ENCODE results near the gene KRT78.

KRT78 gene

DNA sequence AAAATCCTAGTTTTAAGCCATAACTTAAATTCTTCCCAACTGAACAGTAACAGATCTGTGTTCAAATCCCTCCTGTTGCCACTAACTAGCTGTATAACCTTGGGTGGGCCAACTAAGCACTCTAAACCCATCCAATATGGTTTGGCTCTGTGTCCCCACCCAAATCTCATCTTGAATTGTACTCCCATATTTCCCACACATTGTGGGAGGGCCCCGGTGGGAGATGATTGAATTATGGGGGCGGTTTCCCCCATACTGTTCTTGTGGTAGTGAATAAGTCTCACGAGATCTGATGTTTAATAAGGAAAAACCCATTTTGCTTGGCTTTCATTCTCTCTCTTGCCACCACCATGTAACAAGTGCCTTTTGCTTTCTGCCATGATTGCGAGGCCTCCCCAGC lies 33.6 kb downstream of the KRT78 start:
- TF ChIP-seq, protein P1, sequence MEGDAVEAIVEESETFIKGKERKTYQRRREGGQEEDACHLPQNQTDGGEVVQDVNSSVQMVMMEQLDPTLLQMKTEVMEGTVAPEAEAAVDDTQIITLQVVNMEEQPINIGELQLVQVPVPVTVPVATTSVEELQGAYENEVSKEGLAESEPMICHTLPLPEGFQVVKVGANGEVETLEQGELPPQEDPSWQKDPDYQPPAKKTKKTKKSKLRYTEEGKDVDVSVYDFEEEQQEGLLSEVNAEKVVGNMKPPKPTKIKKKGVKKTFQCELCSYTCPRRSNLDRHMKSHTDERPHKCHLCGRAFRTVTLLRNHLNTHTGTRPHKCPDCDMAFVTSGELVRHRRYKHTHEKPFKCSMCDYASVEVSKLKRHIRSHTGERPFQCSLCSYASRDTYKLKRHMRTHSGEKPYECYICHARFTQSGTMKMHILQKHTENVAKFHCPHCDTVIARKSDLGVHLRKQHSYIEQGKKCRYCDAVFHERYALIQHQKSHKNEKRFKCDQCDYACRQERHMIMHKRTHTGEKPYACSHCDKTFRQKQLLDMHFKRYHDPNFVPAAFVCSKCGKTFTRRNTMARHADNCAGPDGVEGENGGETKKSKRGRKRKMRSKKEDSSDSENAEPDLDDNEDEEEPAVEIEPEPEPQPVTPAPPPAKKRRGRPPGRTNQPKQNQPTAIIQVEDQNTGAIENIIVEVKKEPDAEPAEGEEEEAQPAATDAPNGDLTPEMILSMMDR (IDR thresholded peaks at IDR 0.05; ENCODE audit: low read depth, low read length, poor library complexity, severe bottlenecking) = no peak
- TF ChIP-seq EZH2phosphoT487 (IDR thresholded peaks at IDR 0.05; ENCODE audit: borderline replicate concordance, low read length) = no peak
- H3F3A ChIP-seq (ENCODE audit: control insufficient read depth, insufficient read depth) = no peaks in the 10 kb centered on the region
- no peak overlapping the region for H3K4me2 ChIP-seq (ENCODE audit: low read length)
- H3K27ac ChIP-seq (ENCODE audit: low read depth, low read length) = no peak overlapping the region
- H3K79me2 ChIP-seq (ENCODE audit: control insufficient read depth, low read length) = no peaks in the 10 kb centered on the region
- H4K20me1 ChIP-seq (ENCODE audit: control insufficient read depth, insufficient read depth, low read depth, low read length) = no peaks in the 10 kb centered on the region
- H3K4me1 ChIP-seq (ENCODE audit: control insufficient read depth, low read length) = no peaks in the 10 kb centered on the region
- H3K9me3 ChIP-seq (ENCODE audit: control insufficient read depth, insufficient read depth, low read length) = no peaks in the 10 kb centered on the region
- H3K9me2 ChIP-seq (replicated peaks; ENCODE audit: control insufficient read depth, low read length) = no peaks in the 10 kb centered on the region
- no peak overlapping the region for H3K4me3 ChIP-seq (ENCODE audit: low read length)
- no peaks in the 10 kb centered on the region for H3K36me3 ChIP-seq (ENCODE audit: control insufficient read depth, low read length)
- H3K27me3 ChIP-seq (ENCODE audit: control insufficient read depth, low read length) = no peaks in the 10 kb centered on the region; the same call in 1 of the 2 replicates

DNA sequence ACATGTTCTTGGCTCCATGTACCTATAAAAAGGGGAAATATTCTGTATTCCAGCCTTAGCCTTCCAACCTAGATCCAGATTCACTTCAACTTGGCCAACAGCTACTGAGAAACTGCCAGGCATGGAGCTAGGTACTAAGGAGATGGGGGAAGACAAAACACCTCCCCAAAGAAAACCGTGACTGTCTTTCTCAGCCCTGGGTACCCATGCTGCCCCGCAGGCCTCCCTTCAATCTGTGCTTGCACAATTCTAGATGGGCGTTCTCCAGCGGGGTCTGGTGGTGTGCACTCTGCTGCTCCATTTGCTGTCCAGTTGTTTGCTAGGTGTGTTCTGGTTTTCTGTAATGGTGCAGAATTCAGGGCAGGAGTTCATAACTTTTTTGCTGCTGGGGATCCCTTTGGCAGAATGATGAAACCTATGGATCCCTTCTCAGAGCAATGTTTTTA lies 34.1 kb downstream of the KRT78 start:
- Histone ChIP-seq H3F3A (ENCODE audit: control insufficient read depth, insufficient read depth) (no peaks in the 10 kb centered on the region), H3K4me3 (ENCODE audit: low read length) (no peak overlapping the region), H3K36me3 (ENCODE audit: control insufficient read depth, low read length) (no peaks in the 10 kb centered on the region), H3K27me3 (ENCODE audit: control insufficient read depth, low read length) (no peaks in the 10 kb centered on the region; the same call in 1 of the 2 replicates), H3K4me2 (ENCODE audit: low read length) (no peak overlapping the region), H4K20me1 (ENCODE audit: control insufficient read depth, insufficient read depth, low read depth, low read length) (no peaks in the 10 kb centered on the region), H3K79me2 (ENCODE audit: control insufficient read depth, low read length) (no peaks in the 10 kb centered on the region), H3K4me1 (ENCODE audit: control insufficient read depth, low read length) (no peaks in the 10 kb centered on the region), H3K27ac (ENCODE audit: low read depth, low read length) (no peak overlapping the region), H3K9me3 (ENCODE audit: control insufficient read depth, insufficient read depth, low read length) (no peaks in the 10 kb centered on the region), H3K9me2 (replicated peaks; ENCODE audit: control insufficient read depth, low read length) (no peaks in the 10 kb centered on the region)
- TF ChIP-seq EZH2phosphoT487 (IDR thresholded peaks at IDR 0.05; ENCODE audit: borderline replicate concordance, low read length) = no peak
- TF ChIP-seq, protein P1 (IDR thresholded peaks at IDR 0.05; ENCODE audit: low read depth, low read length, poor library complexity, severe bottlenecking) = no peak

DNA sequence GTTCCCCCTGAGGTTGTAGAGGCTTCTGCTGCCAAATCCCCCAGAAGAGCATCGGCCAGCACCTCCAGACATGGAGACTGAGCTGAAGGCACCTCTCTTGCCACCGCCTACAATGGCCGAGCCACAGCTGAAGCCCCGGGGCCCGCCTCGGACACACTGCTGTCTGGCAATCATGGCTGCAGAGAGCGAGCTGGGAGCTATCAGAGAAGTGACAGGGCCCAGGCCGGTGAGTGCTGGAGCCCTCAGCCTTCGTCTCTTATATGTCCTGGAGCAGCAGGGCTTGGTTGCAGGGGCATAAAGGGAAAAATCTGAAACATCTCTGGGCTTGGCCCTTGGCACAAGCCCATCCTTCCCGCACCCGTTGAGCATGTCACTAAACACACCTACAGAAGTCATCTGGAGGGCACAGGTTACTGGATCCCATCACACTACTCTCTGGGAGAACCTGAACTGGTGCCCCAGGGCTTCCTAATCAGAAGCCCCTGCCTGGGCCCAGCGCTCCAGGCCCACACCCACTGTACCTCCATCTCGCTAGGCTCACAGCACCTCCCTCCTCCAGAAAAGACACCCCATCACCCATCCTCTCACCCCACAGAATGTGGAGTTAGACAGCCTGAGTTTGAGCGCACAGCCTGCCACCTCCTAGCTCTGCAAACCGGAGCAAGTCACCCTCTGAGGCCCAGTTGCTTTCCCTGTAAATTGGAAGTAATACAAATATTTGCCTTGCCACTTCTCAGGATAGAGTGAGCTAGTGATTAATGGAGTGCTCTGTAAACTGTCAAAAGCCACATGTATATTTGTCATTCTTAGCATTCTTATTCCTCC lies 34.7 kb downstream of the KRT78 start, which contains the start of gene KRT4:
Gene KRT4 (minus strand): TSS at position 232 of the 825 bp plus-strand sequence. CDS start 58 bp downstream, at position 174.
- H3K4me1 ChIP-seq (ENCODE audit: control insufficient read depth, low read length) = no peaks in the 10 kb centered on the region
- TF ChIP-seq EZH2phosphoT487 (IDR thresholded peaks at IDR 0.05; ENCODE audit: borderline replicate concordance, low read length) = no peak
- TF ChIP-seq, protein P1 (IDR thresholded peaks at IDR 0.05; ENCODE audit: low read depth, low read length, poor library complexity, severe bottlenecking) = no peak
- H3K4me3 ChIP-seq (ENCODE audit: low read length) = no peak within 1 kb of the TSS
- H3K27ac ChIP-seq (ENCODE audit: low read depth, low read length) = no peak within 1 kb of the TSS
- no peaks in the 10 kb centered on the region for H3K9me2 ChIP-seq (replicated peaks; ENCODE audit: control insufficient read depth, low read length)
- H3F3A ChIP-seq (ENCODE audit: control insufficient read depth, insufficient read depth) = no peaks in the 10 kb centered on the region
- no peaks in the 10 kb centered on the region for H3K79me2 ChIP-seq (ENCODE audit: control insufficient read depth, low read length)
- no peaks in the 10 kb centered on the region for H3K36me3 ChIP-seq (ENCODE audit: control insufficient read depth, low read length)
- H3K27me3 ChIP-seq (ENCODE audit: control insufficient read depth, low read length) = no peaks in the 10 kb centered on the region
- H3K4me2 ChIP-seq (ENCODE audit: low read length) = no peak within 1 kb of the TSS
- no peaks in the 10 kb centered on the region for H3K9me3 ChIP-seq (ENCODE audit: control insufficient read depth, insufficient read depth, low read length)
- no peaks in the 10 kb centered on the region for H4K20me1 ChIP-seq (ENCODE audit: control insufficient read depth, insufficient read depth, low read depth, low read length)
